GM23338 (cell line): ENCODE data around the gene PADI1. TPM values are rescaled to one million over a fixed set of nuclear protein-coding genes. Genes with fewer than 3 reads are reported as not detected.

ENCODE experiments used
- ATAC-seq: fragments of 200-7000 bp; cut with Tn5 transposase; 3 replicates; pipeline ENCODE4 v1.9.1; 2020
- DNase-seq: peaks from one replicate; pipeline ENCODE4 v3.0.0-alpha.2; 2015; ENCODE audit warnings: low spot score
- H2AFZ ChIP-seq: fragments of 200-600 bp; sonication (generic); 2 replicates; pipeline ENCODE4 v1.8.0; 2016; ENCODE audit warnings: antibody characterized with exemption, mild to moderate bottlenecking, moderate library complexity
- H3F3A ChIP-seq: fragments of 200-600 bp; sonication (generic); replicated peaks from 2 replicates; pipeline ENCODE4 v1.8.0; 2017; ENCODE audit warnings: antibody characterized with exemption, mixed run types, low read depth
- H3K27ac ChIP-seq: fragments of 200-600 bp; sonication (generic); 2 replicates; pipeline ENCODE4 v1.6.1; 2016; ENCODE audit warnings: low read depth
- H3K27me3 ChIP-seq: fragments of 200-600 bp; sonication (generic); 2 replicates; pipeline ENCODE4 v1.8.0; 2016; ENCODE audit warnings: mild to moderate bottlenecking, mixed run types, moderate library complexity; ENCODE audit not compliant: insufficient read depth
- H3K36me3 ChIP-seq: fragments of 200-600 bp; sonication (generic); 2 replicates; pipeline ENCODE4 v1.8.0; 2016; ENCODE audit warnings: mild to moderate bottlenecking; ENCODE audit not compliant: insufficient read depth
- H3K4me1 ChIP-seq: fragments of 200-600 bp; sonication (generic); 2 replicates; pipeline ENCODE4 v1.8.0; 2016; ENCODE audit warnings: mild to moderate bottlenecking, moderate library complexity; ENCODE audit not compliant: insufficient read depth
- H3K4me2 ChIP-seq: fragments of 200-600 bp; sonication (generic); 2 replicates; pipeline ENCODE4 v1.7.1; 2017; ENCODE audit warnings: mixed run types
- H3K4me3 ChIP-seq: fragments of 200-600 bp; sonication (generic); 2 replicates; pipeline ENCODE4 v1.6.1; 2016; ENCODE audit warnings: mixed run types
- H3K79me2 ChIP-seq: fragments of 200-600 bp; sonication (generic); replicated peaks from 2 replicates; pipeline ENCODE4 v1.8.0; 2017; ENCODE audit warnings: mild to moderate bottlenecking; ENCODE audit not compliant: insufficient read depth
- H3K9me2 ChIP-seq: fragments of 200-600 bp; sonication (generic); 2 replicates; pipeline ENCODE4 v1.8.0; 2017; ENCODE audit not compliant: insufficient read depth
- H4K20me1 ChIP-seq: fragments of 200-600 bp; sonication (generic); replicated peaks from 2 replicates; pipeline ENCODE4 v1.8.0; 2017; ENCODE audit warnings: mild to moderate bottlenecking; ENCODE audit not compliant: insufficient read depth
- H3K27ac Mint-ChIP-seq: 2 replicates; pipeline ENCODE4 v1.8.0; 2020; ENCODE audit warnings: inconsistent platforms, mild to moderate bottlenecking, moderate library complexity, mixed read lengths
- H3K27me3 Mint-ChIP-seq: 3 replicates; pipeline ENCODE4 v1.8.0; 2022; ENCODE audit warnings: low read depth, mild to moderate bottlenecking, moderate library complexity, mixed read lengths, inconsistent platforms; ENCODE audit not compliant: insufficient read depth, poor library complexity
- H3K36me3 Mint-ChIP-seq: 3 replicates; pipeline ENCODE4 v1.8.0; 2021; ENCODE audit warnings: low read depth, mild to moderate bottlenecking, inconsistent platforms, moderate library complexity, mixed read lengths
- H3K4me1 Mint-ChIP-seq: 3 replicates; pipeline ENCODE4 v1.8.0; 2020; ENCODE audit warnings: mild to moderate bottlenecking, inconsistent platforms, mixed read lengths
- H3K4me3 Mint-ChIP-seq: 3 replicates; pipeline ENCODE4 v1.8.0; 2021; ENCODE audit warnings: moderate library complexity, mild to moderate bottlenecking, inconsistent platforms, mixed read lengths
- H3K9me3 Mint-ChIP-seq: 3 replicates; pipeline ENCODE4 v1.8.0; 2020; ENCODE audit warnings: moderate library complexity, mild to moderate bottlenecking, inconsistent platforms, mixed read lengths
- CTCF ChIP-seq, 2 experiments: fragments of 200-600 bp in 1 of 2; sonication (generic) in 1 of 2; conservative IDR thresholded peaks; 2 replicates each; pipeline versions ENCODE4 v1.5.1 to v1.6.1; 2016 to 2017; ENCODE audit warnings: antibody characterized with exemption in 2 of 2, low read depth in 2 of 2, mild to moderate bottlenecking in 2 of 2, moderate library complexity in 1 of 2
- EZH2phosphoT487 ChIP-seq: fragments of 200-600 bp; sonication (generic); IDR thresholded peaks from one replicate; pipeline ENCODE4 v1.8.1; 2018; ENCODE audit warnings: antibody characterized with exemption; ENCODE audit not compliant: unreplicated experiment
- JUNB ChIP-seq: IDR thresholded peaks from one replicate; pipeline ENCODE4 v1.6.1; 2016; ENCODE audit warnings: antibody characterized with exemption; ENCODE audit not compliant: unreplicated experiment
- NANOG ChIP-seq: IDR thresholded peaks from 2 replicates; pipeline ENCODE4 v1.6.1; 2016; ENCODE audit warnings: antibody characterized with exemption, borderline replicate concordance
- POLR2AphosphoS5 ChIP-seq: IDR thresholded peaks from 2 replicates; pipeline ENCODE4 v1.6.1; 2016; ENCODE audit warnings: antibody characterized with exemption, low read depth
- ZNF114 ChIP-seq: fragments of 250-450 bp; sonication (Bioruptor Pico); IDR thresholded peaks from 2 replicates; pipeline ENCODE4 v1.5.0; 2020; ENCODE audit warnings: mild to moderate bottlenecking, moderate library complexity
- ZNF331 ChIP-seq: fragments of 250-450 bp; sonication (Bioruptor Pico); IDR thresholded peaks from 2 replicates; pipeline ENCODE4 v1.5.0; 2020; ENCODE audit warnings: low read depth, mild to moderate bottlenecking, moderate library complexity
- polyA plus RNA-seq: library from polyadenylated mRNA; unstranded; fragments of >200 nt; fragmentation: Nextera tagmentation; extraction: Ambion mirVana; gene quantifications from 2 replicates; pipeline ENCODE4 v1.2.1, GENCODE V29; 2016
- total RNA-seq: library from RNA; depleted of rRNA; stranded (reverse); fragments of >200 nt; shearing (Covaris generic); gene quantifications from 2 replicates; pipeline ENCODE4 v1.2.3, GENCODE V29; 2014
- TF ChIP-seq, protein P1 (sequence below): IDR thresholded peaks from one replicate; pipeline ENCODE4 v1.6.1; 2018; ENCODE audit warnings: antibody characterized with exemption; ENCODE audit not compliant: unreplicated experiment
- TF ChIP-seq, protein P2 (sequence below): fragments of 250-450 bp; sonication (Bioruptor Pico); IDR thresholded peaks from 2 replicates; pipeline ENCODE4 v1.5.0; 2020; ENCODE audit warnings: mild to moderate bottlenecking, moderate library complexity

The PADI1 gene
- total and polyA plus RNA-seq, 2 experiments from 2014 or later: 0.26 to 0.28 TPM

- H3K9me3 Mint-ChIP-seq: no peaks in the 10 kb centered on the region; the same call in 2 of the 3 replicates
- no peaks in the 10 kb centered on the region for H3K9me2 ChIP-seq
- peaks cover 25% of the 10 kb centered on the region for H3K4me1 Mint-ChIP-seq
- H3K4me3 ChIP-seq: no peak overlapping the region
- no peak overlapping the region for H3K4me2 ChIP-seq
- H3K4me3 Mint-ChIP-seq: no peak overlapping the region
- H2AFZ ChIP-seq: no peak overlapping the region; the same call in 1 of the 2 replicates
- no peak overlapping the region for H3K27ac ChIP-seq
- no peaks in the 10 kb centered on the region for H3K27me3 ChIP-seq
- no peaks in the 10 kb centered on the region for H3K79me2 ChIP-seq
- no peaks in the 10 kb centered on the region for H3F3A ChIP-seq
- no peak for DNase-seq
- H3K36me3 Mint-ChIP-seq: no peaks in the 10 kb centered on the region
- no peak for TF ChIP-seq NANOG
- TF ChIP-seq, protein P1, sequence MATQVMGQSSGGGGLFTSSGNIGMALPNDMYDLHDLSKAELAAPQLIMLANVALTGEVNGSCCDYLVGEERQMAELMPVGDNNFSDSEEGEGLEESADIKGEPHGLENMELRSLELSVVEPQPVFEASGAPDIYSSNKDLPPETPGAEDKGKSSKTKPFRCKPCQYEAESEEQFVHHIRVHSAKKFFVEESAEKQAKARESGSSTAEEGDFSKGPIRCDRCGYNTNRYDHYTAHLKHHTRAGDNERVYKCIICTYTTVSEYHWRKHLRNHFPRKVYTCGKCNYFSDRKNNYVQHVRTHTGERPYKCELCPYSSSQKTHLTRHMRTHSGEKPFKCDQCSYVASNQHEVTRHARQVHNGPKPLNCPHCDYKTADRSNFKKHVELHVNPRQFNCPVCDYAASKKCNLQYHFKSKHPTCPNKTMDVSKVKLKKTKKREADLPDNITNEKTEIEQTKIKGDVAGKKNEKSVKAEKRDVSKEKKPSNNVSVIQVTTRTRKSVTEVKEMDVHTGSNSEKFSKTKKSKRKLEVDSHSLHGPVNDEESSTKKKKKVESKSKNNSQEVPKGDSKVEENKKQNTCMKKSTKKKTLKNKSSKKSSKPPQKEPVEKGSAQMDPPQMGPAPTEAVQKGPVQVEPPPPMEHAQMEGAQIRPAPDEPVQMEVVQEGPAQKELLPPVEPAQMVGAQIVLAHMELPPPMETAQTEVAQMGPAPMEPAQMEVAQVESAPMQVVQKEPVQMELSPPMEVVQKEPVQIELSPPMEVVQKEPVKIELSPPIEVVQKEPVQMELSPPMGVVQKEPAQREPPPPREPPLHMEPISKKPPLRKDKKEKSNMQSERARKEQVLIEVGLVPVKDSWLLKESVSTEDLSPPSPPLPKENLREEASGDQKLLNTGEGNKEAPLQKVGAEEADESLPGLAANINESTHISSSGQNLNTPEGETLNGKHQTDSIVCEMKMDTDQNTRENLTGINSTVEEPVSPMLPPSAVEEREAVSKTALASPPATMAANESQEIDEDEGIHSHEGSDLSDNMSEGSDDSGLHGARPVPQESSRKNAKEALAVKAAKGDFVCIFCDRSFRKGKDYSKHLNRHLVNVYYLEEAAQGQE: no peak
- H3K27me3 Mint-ChIP-seq: peaks cover 4% of the 10 kb centered on the region
- H3K27ac Mint-ChIP-seq: no peak overlapping the region
- no peak for ATAC-seq
- H3K36me3 ChIP-seq: no peaks in the 10 kb centered on the region
- no peaks in the 10 kb centered on the region for H3K4me1 ChIP-seq
- no peaks in the 10 kb centered on the region for H4K20me1 ChIP-seq
Observed at GRCh38 chr1:17210176-17210575, 5.2 kb downstream of the PADI1 start.

DNA sequence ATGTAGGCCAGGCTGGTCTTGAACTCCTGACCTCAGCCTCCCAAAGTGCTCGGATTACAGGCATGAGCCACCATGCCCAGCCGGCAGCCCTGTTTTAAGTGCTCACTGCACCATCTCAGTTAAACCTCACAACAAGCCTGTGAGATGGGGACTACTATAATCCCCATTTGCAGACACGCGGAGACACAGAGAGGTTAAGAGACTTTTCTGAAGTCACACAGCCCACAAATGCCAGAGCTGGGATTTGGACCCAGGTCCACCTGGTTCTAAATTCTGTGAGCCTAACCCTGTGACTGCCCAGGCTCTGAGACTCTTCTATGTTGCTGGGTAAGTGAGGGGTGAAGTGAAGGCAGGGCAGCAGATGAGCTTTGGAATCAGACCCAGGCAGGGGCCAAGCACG is 6.4 kb downstream of the PADI1 start:
- no peaks in the 10 kb centered on the region for H3F3A ChIP-seq
- Mint-ChIP-seq H3K27me3 (peaks cover 9% of the 10 kb centered on the region), H3K4me3 (no peak overlapping the region), H3K9me3 (no peaks in the 10 kb centered on the region), H3K27ac (no peak overlapping the region), H3K4me1 (peaks cover 35% of the 10 kb centered on the region), H3K36me3 (no peaks in the 10 kb centered on the region)
- H3K36me3 ChIP-seq: no peaks in the 10 kb centered on the region
- no peak overlapping the region for H3K27ac ChIP-seq
- DNase-seq (no peak), ATAC-seq (no peak)
- no peaks in the 10 kb centered on the region for H3K9me2 ChIP-seq
- TF ChIP-seq, protein P2, sequence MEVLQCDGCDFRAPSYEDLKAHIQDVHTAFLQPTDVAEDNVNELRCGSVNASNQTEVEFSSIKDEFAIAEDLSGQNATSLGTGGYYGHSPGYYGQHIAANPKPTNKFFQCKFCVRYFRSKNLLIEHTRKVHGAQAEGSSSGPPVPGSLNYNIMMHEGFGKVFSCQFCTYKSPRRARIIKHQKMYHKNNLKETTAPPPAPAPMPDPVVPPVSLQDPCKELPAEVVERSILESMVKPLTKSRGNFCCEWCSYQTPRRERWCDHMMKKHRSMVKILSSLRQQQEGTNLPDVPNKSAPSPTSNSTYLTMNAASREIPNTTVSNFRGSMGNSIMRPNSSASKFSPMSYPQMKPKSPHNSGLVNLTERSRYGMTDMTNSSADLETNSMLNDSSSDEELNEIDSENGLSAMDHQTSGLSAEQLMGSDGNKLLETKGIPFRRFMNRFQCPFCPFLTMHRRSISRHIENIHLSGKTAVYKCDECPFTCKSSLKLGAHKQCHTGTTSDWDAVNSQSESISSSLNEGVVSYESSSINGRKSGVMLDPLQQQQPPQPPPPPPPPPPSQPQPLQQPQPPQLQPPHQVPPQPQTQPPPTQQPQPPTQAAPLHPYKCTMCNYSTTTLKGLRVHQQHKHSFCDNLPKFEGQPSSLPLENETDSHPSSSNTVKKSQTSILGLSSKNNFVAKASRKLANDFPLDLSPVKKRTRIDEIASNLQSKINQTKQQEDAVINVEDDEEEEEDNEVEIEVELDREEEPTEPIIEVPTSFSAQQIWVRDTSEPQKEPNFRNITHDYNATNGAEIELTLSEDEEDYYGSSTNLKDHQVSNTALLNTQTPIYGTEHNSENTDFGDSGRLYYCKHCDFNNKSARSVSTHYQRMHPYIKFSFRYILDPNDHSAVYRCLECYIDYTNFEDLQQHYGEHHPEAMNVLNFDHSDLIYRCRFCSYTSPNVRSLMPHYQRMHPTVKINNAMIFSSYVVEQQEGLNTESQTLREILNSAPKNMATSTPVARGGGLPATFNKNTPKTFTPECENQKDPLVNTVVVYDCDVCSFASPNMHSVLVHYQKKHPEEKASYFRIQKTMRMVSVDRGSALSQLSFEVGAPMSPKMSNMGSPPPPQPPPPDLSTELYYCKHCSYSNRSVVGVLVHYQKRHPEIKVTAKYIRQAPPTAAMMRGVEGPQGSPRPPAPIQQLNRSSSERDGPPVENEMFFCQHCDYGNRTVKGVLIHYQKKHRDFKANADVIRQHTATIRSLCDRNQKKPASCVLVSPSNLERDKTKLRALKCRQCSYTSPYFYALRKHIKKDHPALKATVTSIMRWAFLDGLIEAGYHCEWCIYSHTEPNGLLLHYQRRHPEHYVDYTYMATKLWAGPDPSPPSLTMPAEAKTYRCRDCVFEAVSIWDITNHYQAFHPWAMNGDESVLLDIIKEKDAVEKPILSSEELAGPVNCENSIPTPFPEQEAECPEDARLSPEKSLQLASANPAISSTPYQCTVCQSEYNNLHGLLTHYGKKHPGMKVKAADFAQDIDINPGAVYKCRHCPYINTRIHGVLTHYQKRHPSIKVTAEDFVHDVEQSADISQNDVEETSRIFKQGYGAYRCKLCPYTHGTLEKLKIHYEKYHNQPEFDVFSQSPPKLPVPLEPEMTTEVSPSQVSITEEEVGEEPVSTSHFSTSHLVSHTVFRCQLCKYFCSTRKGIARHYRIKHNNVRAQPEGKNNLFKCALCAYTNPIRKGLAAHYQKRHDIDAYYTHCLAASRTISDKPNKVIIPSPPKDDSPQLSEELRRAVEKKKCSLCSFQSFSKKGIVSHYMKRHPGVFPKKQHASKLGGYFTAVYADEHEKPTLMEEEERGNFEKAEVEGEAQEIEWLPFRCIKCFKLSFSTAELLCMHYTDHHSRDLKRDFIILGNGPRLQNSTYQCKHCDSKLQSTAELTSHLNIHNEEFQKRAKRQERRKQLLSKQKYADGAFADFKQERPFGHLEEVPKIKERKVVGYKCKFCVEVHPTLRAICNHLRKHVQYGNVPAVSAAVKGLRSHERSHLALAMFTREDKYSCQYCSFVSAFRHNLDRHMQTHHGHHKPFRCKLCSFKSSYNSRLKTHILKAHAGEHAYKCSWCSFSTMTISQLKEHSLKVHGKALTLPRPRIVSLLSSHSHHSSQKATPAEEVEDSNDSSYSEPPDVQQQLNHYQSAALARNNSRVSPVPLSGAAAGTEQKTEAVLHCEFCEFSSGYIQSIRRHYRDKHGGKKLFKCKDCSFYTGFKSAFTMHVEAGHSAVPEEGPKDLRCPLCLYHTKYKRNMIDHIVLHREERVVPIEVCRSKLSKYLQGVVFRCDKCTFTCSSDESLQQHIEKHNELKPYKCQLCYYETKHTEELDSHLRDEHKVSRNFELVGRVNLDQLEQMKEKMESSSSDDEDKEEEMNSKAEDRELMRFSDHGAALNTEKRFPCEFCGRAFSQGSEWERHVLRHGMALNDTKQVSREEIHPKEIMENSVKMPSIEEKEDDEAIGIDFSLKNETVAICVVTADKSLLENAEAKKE (CRISPR knock-in tag): no peak
- TF ChIP-seq CTCF (conservative IDR thresholded peaks at IDR 0.05; ENCODE audit: low read depth in 2 of 2) (no peak), ZNF331 (no peak), POLR2AphosphoS5 (no peak), ZNF114 (CRISPR knock-in tag) (no peak), JUNB (no peak), EZH2phosphoT487 (no peak)
- H3K79me2 ChIP-seq: no peaks in the 10 kb centered on the region
- no peaks in the 10 kb centered on the region for H4K20me1 ChIP-seq
- H3K4me3 ChIP-seq: no peak overlapping the region
- no peak overlapping the region for H2AFZ ChIP-seq
- no peaks in the 10 kb centered on the region for H3K27me3 ChIP-seq
- H3K4me1 ChIP-seq: no peaks in the 10 kb centered on the region
- H3K4me2 ChIP-seq: no peak overlapping the region
